Transverse colon (tissue), 4 donors: Measurements from ENCODE around the gene TAS2R20. TPM values are rescaled to one million over a fixed set of nuclear protein-coding genes. Genes with fewer than 3 reads are reported as not detected.

ENCODE experiments used
- DNase-seq: peaks from one replicate; pipeline ENCODE4 v3.0.0-alpha.2; 2019
- H3K27ac ChIP-seq, 4 donors: fragments of 200-600 bp; sonication (generic); 2 replicates each; pipeline ENCODE4 v1.5.1; 2016 to 2018; ENCODE audit warnings: inconsistent platforms in 4 of 4
- H3K27me3 ChIP-seq: fragments of 200-600 bp; sonication (generic); 2 replicates; pipeline ENCODE4 v1.5.1; 2017; ENCODE audit warnings: inconsistent platforms
- H3K36me3 ChIP-seq, 4 donors: fragments of 200-600 bp; sonication (generic); 2 replicates each; pipeline ENCODE4 v1.5.1; 2017 to 2019; ENCODE audit warnings: inconsistent platforms in 4 of 4
- H3K4me1 ChIP-seq, 4 donors: fragments of 200-600 bp; sonication (generic); 2 replicates each; pipeline ENCODE4 v1.5.1; 2017 to 2020; ENCODE audit warnings: inconsistent platforms in 4 of 4
- H3K4me3 ChIP-seq, 4 donors: fragments of 200-600 bp; sonication (generic); 1 replicate in 1 of 4; 2 replicates in 3 of 4; pipeline versions ENCODE4 v1.5.1 to v1.6.1; 2017 to 2019; ENCODE audit warnings: inconsistent platforms in 4 of 4
- H3K9me3 ChIP-seq, 2 donors: fragments of 200-600 bp; sonication (generic); 2 replicates each; pipeline ENCODE4 v1.5.1; 2017 to 2019; ENCODE audit warnings: inconsistent platforms in 2 of 2
- CTCF ChIP-seq, 5 experiments: fragments of 200-600 bp in 3 of 5; fragments of 450-650 bp in 2 of 5; sonication (generic) in 3 of 5; IDR thresholded peaks; 1 replicate in 2 of 5; 2 replicates in 3 of 5; pipeline ENCODE4 v1.5.1; 2016 to 2017; ENCODE audit warnings: antibody characterized with exemption in 5 of 5, inconsistent platforms in 3 of 5, mild to moderate bottlenecking in 2 of 5, moderate library complexity in 1 of 5
- EP300 ChIP-seq: sonication (generic); formaldehyde crosslinking; IDR thresholded peaks from one replicate; pipeline ENCODE4 v1.6.1; 2017; ENCODE audit warnings: antibody characterized with exemption, low read depth
- POLR2A ChIP-seq: fragments of 450-650 bp; IDR thresholded peaks from one replicate; pipeline ENCODE4 v1.6.1; 2016; ENCODE audit warnings: antibody characterized with exemption, mild to moderate bottlenecking, moderate library complexity
- POLR2AphosphoS5 ChIP-seq, 3 donors: sonication (generic); formaldehyde crosslinking; IDR thresholded peaks; one replicate each; pipeline ENCODE4 v1.6.1; 2016; ENCODE audit warnings: antibody characterized with exemption in 3 of 3
- WGBS, 2 donors: methylation state at CpG; one replicate each; pipeline ENCODE4 v1.1.5; 2018; ENCODE audit warnings: low coverage in 1 of 2; 5-methylcytosine and 5-hydroxymethylcytosine counted together
- in situ Hi-C, 4 donors: fragments of 200-750 bp; cut with MboI; loops; one replicate each; pipeline versions ENCODE4 v1.15.0 to v1.15.1; 2017; ENCODE audit warnings: low sequenced_read_pairs in 3 of 4, low pct_ligation_motif_present in 1 of 4, low pct_unique_long_range_greater_than_20kb in 1 of 4
- intact Hi-C: fragments of 100-400 bp; cut with DNase I; formaldehyde crosslinking; loops from one replicate; pipeline ENCODE4 v1.15.1; 2023; ENCODE audit warnings: low total_unique reads
- total RNA-seq, 4 donors: library from RNA; depleted of rRNA; stranded (reverse); fragments of >200 nt; gene quantifications; one replicate each; pipeline ENCODE4 v1.1.0, GENCODE V29; 2016

TAS2R20 gene
- total RNA-seq, 4 donors from 2014 or later: 2.6 to 6.0 (median 5.6) TPM; not detected in 1

GRCh38 chr12:10994307-10994706, 3.8 kb downstream of the TAS2R20 start:
- Histone ChIP-seq H3K27ac (no peak overlapping the region), H3K36me3 (no peaks in the 10 kb centered on the region), H3K4me1 (no peaks in the 10 kb centered on the region), H3K9me3 (peaks cover 0 to 4% of the 10 kb centered on the region in 2 donors), H3K27me3 (no peaks in the 10 kb centered on the region), H3K4me3 (no peak overlapping the region)
- intact Hi-C loops: no loop called here
- DNase-seq: no peak
- in situ Hi-C loops: no loop called here
- TF ChIP-seq CTCF (IDR thresholded peaks at IDR 0.05) (no peak), POLR2A (no peak), POLR2AphosphoS5 (IDR thresholded peaks at IDR 0.05) (no peak), EP300 (no peak)
- WGBS, 2 donors: 64 to 95% methylated on average over 1 to 3 of the region's 3 CpGs

GRCh38 chr12:10989107-10989506, 9.0 kb downstream of the TAS2R20 start:
- no peaks in the 10 kb centered on the region for H3K27me3 ChIP-seq
- in situ Hi-C loops (no loop called here), intact Hi-C loops (no loop called here)
- TF ChIP-seq EP300: no peak
- no peak for TF ChIP-seq CTCF (IDR thresholded peaks at IDR 0.05)
- WGBS, 2 donors: 88 to 100% methylated on average over 2 of the region's 2 CpGs
- H3K27ac ChIP-seq: no peak overlapping the region
- H3K36me3 ChIP-seq: no peaks in the 10 kb centered on the region
- peaks cover 0 to 4% of the 10 kb centered on the region in 2 donors for H3K9me3 ChIP-seq
- no peak for DNase-seq
- no peak overlapping the region for H3K4me3 ChIP-seq
- no peaks in the 10 kb centered on the region for H3K4me1 ChIP-seq

- H3K27ac ChIP-seq: no peak within 1 kb of the TSS
- 46 to 47% methylated on average over 2 of the region's 2 CpGs for WGBS, 2 donors
- TF ChIP-seq CTCF (IDR thresholded peaks at IDR 0.05): no peak
- TF ChIP-seq POLR2AphosphoS5 (IDR thresholded peaks at IDR 0.05): no peak
- no peak for TF ChIP-seq EP300
- no peak for TF ChIP-seq POLR2A
- H3K4me3 ChIP-seq: no peak within 1 kb of the TSS
- in situ Hi-C loops: no loop called here
- DNase-seq: no peak
- no peaks in the 10 kb centered on the region for H3K4me1 ChIP-seq
- no peaks in the 10 kb centered on the region for H3K27me3 ChIP-seq
- intact Hi-C loops: no loop called here
- peaks cover 0 to 4% of the 10 kb centered on the region in 2 donors for H3K9me3 ChIP-seq
- no peaks in the 10 kb centered on the region for H3K36me3 ChIP-seq
Measured at GRCh38 chr12:10986812-10987211, 11.3 kb downstream of the TAS2R20 start, which contains the start of gene TAS2R50. Gene TAS2R50 (minus strand): TSS chr12:10986912. CDS start chr12:10986860, 52 bp downstream.

- WGBS, 2 donors: 79 to 96% methylated on average over 3 to 5 of the region's 5 CpGs
- no peak for DNase-seq
- H3K9me3 ChIP-seq: no peaks in the 10 kb centered on the region
- no peaks in the 10 kb centered on the region for H3K27me3 ChIP-seq
- TF ChIP-seq CTCF (IDR thresholded peaks at IDR 0.05): no peak
- TF ChIP-seq POLR2AphosphoS5 (IDR thresholded peaks at IDR 0.05): no peak
- intact Hi-C loops (no loop called here), in situ Hi-C loops (no loop called here)
- no peak overlapping the region for H3K4me3 ChIP-seq
- no peak overlapping the region for H3K27ac ChIP-seq
- H3K36me3 ChIP-seq: no peaks in the 10 kb centered on the region
- no peaks in the 10 kb centered on the region for H3K4me1 ChIP-seq
Measured at GRCh38 chr12:10982244-10982643, 15.9 kb downstream of the TAS2R20 start.
